ENCODE results near the gene HOXC12. TPM values are rescaled to one million over a fixed set of nuclear protein-coding genes. Genes with fewer than 3 reads are reported as not detected.

Gene HOXC12
- total RNA-seq, 1 experiment from 2014 or later, result not detected

DNA sequence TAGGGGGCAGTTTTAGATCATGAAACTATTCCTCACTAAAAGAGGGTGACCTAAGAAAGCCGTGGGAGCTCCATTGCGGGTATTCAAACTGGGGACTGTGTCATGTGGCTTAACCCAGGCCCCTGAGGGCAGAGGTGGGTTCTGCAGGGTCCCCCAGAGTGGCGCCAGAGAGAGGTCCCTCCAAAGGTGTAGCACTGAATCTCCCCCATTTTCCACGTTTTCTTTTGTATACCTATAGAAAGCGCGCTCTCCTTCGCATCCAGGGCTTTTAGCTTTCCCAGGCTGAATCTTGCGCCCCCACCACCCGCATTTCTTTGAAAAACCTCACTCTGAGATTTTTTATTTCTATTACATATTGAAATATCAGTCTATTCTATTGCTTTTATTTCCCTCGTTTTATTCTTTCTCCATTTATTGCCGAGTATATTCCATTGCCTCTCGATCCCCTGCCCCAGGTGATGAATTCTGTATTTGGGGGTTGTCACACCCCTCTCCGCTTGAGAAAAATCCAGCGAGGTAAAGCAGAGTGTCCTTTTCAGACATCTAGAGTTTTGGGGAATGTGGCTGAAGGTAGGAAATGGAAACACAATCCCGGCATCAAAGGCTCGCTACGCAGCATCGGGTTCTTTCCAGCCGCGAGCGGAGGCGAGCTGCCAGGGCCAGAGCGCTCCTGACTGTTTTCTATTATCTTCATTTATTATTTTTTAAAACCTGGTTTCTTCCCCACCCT lies 16.9 kb upstream of the HOXC12 start:
- Mint-ChIP-seq H3K27me3 (ENCODE audit: unreplicated experiment) (peaks cover 97% of the 10 kb centered on the region), H3K4me1 (ENCODE audit: low read depth, unreplicated experiment) (no peaks in the 10 kb centered on the region), H3K27ac (ENCODE audit: unreplicated experiment) (no peak overlapping the region), H3K36me3 (ENCODE audit: insufficient read depth, unreplicated experiment) (no peaks in the 10 kb centered on the region), H3K4me3 (ENCODE audit: low read depth, unreplicated experiment) (no peak overlapping the region), H3K9me3 (ENCODE audit: low read depth, unreplicated experiment) (no peaks in the 10 kb centered on the region)
- no peak for DNase-seq
- no TSS peak for BruUV-seq (replicated peaks)
- intact Hi-C loops (cut with micrococcal nuclease; ENCODE audit: unreplicated experiment), result no loop called here
- TF ChIP-seq, protein P1, sequence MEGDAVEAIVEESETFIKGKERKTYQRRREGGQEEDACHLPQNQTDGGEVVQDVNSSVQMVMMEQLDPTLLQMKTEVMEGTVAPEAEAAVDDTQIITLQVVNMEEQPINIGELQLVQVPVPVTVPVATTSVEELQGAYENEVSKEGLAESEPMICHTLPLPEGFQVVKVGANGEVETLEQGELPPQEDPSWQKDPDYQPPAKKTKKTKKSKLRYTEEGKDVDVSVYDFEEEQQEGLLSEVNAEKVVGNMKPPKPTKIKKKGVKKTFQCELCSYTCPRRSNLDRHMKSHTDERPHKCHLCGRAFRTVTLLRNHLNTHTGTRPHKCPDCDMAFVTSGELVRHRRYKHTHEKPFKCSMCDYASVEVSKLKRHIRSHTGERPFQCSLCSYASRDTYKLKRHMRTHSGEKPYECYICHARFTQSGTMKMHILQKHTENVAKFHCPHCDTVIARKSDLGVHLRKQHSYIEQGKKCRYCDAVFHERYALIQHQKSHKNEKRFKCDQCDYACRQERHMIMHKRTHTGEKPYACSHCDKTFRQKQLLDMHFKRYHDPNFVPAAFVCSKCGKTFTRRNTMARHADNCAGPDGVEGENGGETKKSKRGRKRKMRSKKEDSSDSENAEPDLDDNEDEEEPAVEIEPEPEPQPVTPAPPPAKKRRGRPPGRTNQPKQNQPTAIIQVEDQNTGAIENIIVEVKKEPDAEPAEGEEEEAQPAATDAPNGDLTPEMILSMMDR (IDR thresholded peaks at IDR 0.05; ENCODE audit: unreplicated experiment), result no peak
- CTCF ChIA-PET, result interaction anchor here (0.6 kb wide), 1 partner anchor 219 kb away, joined by 4 read pairs; no protein-coding TSS in a partner anchor

DNA sequence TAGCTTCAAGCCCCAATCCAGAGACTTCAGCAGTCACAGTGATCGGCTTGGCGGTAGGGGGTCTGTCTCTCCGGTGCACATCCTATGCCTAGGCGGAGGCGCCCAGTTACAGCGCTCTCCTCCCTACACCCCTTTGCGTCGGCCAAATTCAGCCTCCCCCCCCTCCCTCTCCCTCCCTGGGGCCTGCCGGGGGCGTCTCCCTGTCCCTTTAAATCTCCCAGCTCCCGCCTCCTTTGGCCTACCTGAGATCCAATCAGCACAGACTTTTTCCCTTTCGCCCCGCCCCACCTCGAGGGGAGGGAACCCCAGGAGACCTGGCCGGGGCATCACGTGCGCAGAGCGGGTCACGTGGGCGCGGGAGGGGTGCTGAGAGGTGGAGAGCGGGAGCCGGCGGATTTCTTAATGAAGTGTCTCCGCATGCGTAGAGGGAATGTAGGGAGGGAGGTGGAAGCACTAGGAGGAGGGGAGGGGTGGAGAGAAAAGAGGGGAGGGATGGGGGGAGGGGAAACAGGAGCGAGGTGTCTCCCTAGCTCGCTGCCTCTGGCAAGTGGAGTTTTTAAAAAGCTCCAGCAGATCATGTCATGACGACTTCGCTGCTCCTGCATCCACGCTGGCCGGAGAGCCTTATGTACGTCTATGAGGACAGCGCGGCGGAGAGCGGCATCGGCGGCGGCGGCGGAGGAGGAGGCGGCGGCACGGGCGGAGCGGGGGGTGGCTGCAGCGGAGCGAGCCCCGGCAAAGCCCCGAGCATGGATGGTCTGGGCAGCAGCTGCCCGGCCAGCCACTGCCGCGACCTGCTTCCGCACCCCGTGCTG lies 16.2 kb upstream of the HOXC12 start, which contains the start of gene HOXC13:
Gene HOXC13, plus strand, starts transcription at position 506 of the 815 bp plus-strand sequence. Its CDS starts 76 bp downstream, at position 582.
- Mint-ChIP-seq H3K9me3 (ENCODE audit: low read depth, unreplicated experiment) (no peaks in the 10 kb centered on the region), H3K27me3 (ENCODE audit: unreplicated experiment) (peaks cover 97% of the 10 kb centered on the region)
- BruUV-seq (replicated peaks), result no TSS peak

DNA sequence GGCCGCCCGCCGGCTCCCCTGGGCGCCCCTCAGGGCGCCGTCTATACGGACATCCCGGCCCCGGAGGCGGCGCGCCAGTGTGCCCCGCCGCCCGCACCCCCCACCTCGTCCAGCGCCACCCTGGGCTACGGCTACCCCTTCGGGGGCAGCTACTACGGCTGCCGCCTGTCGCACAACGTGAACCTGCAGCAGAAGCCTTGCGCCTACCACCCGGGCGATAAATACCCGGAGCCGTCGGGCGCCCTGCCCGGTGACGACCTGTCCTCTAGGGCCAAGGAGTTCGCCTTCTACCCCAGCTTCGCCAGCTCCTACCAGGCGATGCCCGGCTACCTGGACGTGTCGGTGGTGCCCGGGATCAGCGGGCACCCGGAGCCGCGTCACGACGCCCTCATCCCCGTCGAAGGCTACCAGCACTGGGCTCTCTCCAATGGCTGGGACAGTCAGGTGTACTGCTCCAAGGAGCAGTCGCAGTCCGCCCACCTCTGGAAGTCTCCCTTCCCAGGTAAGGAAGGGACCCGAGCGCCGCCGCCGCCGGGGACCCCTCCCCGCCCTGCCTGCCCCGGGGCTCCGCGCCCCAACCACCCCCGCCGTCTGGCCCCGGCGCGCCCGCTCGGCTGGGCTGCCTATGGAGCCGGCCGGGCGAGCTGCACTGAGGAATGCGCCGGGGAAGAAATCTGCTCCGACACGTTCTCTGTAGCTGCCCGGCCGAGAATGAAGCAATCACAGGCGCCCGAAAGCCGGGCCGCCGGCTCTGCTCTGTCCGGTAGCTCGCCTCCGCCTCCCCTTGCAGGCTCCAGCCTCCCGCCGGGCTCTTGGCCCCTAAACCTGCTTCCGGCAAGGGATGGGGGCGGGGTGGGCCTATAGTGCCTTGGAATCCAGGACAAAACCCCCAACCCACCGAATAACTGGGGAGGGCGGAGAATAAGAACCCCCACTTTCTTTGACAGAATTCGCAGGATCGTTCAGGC lies 15.3 kb upstream of the HOXC12 start:
- Mint-ChIP-seq H3K27me3 (ENCODE audit: unreplicated experiment) (peaks cover 97% of the 10 kb centered on the region), H3K4me1 (ENCODE audit: low read depth, unreplicated experiment) (no peaks in the 10 kb centered on the region), H3K36me3 (ENCODE audit: insufficient read depth, unreplicated experiment) (no peaks in the 10 kb centered on the region), H3K4me3 (ENCODE audit: low read depth, unreplicated experiment) (peak overlapping the region; percentile 33), H3K9me3 (ENCODE audit: low read depth, unreplicated experiment) (no peaks in the 10 kb centered on the region), H3K27ac (ENCODE audit: unreplicated experiment) (no peak overlapping the region)
- CTCF ChIA-PET, result interaction anchor here (0.6 kb wide), 1 partner anchor 100 kb away, joined by 3 read pairs; no protein-coding TSS in a partner anchor
- DNase-seq, result peak; percentile 34
- BruUV-seq (replicated peaks), result no TSS peak
- TF ChIP-seq, protein P1 (IDR thresholded peaks at IDR 0.05; ENCODE audit: unreplicated experiment), result no peak
- intact Hi-C loops (cut with micrococcal nuclease; ENCODE audit: unreplicated experiment), result no loop called here

More for the DNA sequence above, 16.2 kb upstream of the HOXC12 start, which contains the start of gene HOXC13:
- H3K36me3 Mint-ChIP-seq (ENCODE audit: insufficient read depth, unreplicated experiment), result no peaks in the 10 kb centered on the region
- no peak within 1 kb of the TSS for H3K27ac Mint-ChIP-seq (ENCODE audit: unreplicated experiment)
- intact Hi-C loops (cut with micrococcal nuclease; ENCODE audit: unreplicated experiment), result no loop called here
- TF ChIP-seq, protein P1 (IDR thresholded peaks at IDR 0.05; ENCODE audit: unreplicated experiment), result no peak
- CTCF ChIA-PET, result interaction anchor here (0.6 kb wide), 3 partner anchors 12 to 107 kb away, joined by 3 to 4 read pairs (median 3); no protein-coding TSS in a partner anchor
- H3K4me1 Mint-ChIP-seq (ENCODE audit: low read depth, unreplicated experiment), result no peaks in the 10 kb centered on the region
- H3K4me3 Mint-ChIP-seq (ENCODE audit: low read depth, unreplicated experiment), result peak within 1 kb of the TSS; percentile 33
- peak; percentile 67 for DNase-seq
